ENCODE measurements around the gene HIP1.
"Not testable (repeated sequence)": the region's sequence is repeated elsewhere in the genome, so short reads cannot be mapped to it uniquely, and the experiment has no call there.

HIP1 gene

GRCh38 chr7:75621124-75621523 is 117.6 kb downstream of the HIP1 start:
- in situ Hi-C loops (cut with MboI; ENCODE audit: low sequenced_read_pairs) = no loop called here

- in situ Hi-C loops (cut with MboI; ENCODE audit: low sequenced_read_pairs) = no loop called here
These were observed 119.1 kb downstream of the HIP1 start for GRCh38 chr7:75619636-75620035.

GRCh38 chr7:75617634-75618234 is 121.0 kb downstream of the HIP1 start:
- in situ Hi-C loops (cut with MboI; ENCODE audit: low sequenced_read_pairs) = no loop called here

GRCh38 chr7:75616421-75617167 is 122.1 kb downstream of the HIP1 start:
- in situ Hi-C loops (cut with MboI; ENCODE audit: low sequenced_read_pairs) = no loop called here

GRCh38 chr7:75614401-75614800 is 124.3 kb downstream of the HIP1 start:
- in situ Hi-C loops (cut with MboI; ENCODE audit: low sequenced_read_pairs) = no loop called here

GRCh38 chr7:75613351-75613750 is 125.4 kb downstream of the HIP1 start:
- in situ Hi-C loops (cut with MboI; ENCODE audit: low sequenced_read_pairs) = no loop called here

- in situ Hi-C loops (cut with MboI; ENCODE audit: low sequenced_read_pairs) = no loop called here
These were observed 127.1 kb downstream of the HIP1 start for GRCh38 chr7:75611557-75612178.

- in situ Hi-C loops (cut with MboI; ENCODE audit: low sequenced_read_pairs) = not testable (repeated sequence)
These were observed 129.3 kb downstream of the HIP1 start for GRCh38 chr7:75609416-75609815.

- in situ Hi-C loops (cut with MboI; ENCODE audit: low sequenced_read_pairs) = no loop called here
These were observed 130.2 kb downstream of the HIP1 start for GRCh38 chr7:75608451-75609122.

GRCh38 chr7:75604408-75604807 is 134.3 kb downstream of the HIP1 start:
- in situ Hi-C loops (cut with MboI; ENCODE audit: low sequenced_read_pairs) = no loop called here

GRCh38 chr7:75602831-75603230 is 135.9 kb downstream of the HIP1 start:
- in situ Hi-C loops (cut with MboI; ENCODE audit: low sequenced_read_pairs) = not testable (repeated sequence)

GRCh38 chr7:75601539-75601938 is 137.2 kb downstream of the HIP1 start:
- in situ Hi-C loops (cut with MboI; ENCODE audit: low sequenced_read_pairs) = no loop called here

- in situ Hi-C loops (cut with MboI; ENCODE audit: low sequenced_read_pairs) = not testable (repeated sequence)
These were observed 138.0 kb downstream of the HIP1 start for GRCh38 chr7:75600748-75601147.

- in situ Hi-C loops (cut with MboI; ENCODE audit: low sequenced_read_pairs) = no loop called here
These were observed 139.4 kb downstream of the HIP1 start for GRCh38 chr7:75599244-75599781.

- in situ Hi-C loops (cut with MboI; ENCODE audit: low sequenced_read_pairs) = no loop called here
These were observed 141.8 kb downstream of the HIP1 start for GRCh38 chr7:75596727-75597614.

GRCh38 chr7:75595766-75596165 is 143.0 kb downstream of the HIP1 start:
- in situ Hi-C loops (cut with MboI; ENCODE audit: low sequenced_read_pairs) = no loop called here

GRCh38 chr7:75593500-75594184 is 145.1 kb downstream of the HIP1 start:
- in situ Hi-C loops (cut with MboI; ENCODE audit: low sequenced_read_pairs) = not testable (repeated sequence)

GRCh38 chr7:75591467-75592255 is 147.1 kb downstream of the HIP1 start:
- in situ Hi-C loops (cut with MboI; ENCODE audit: low sequenced_read_pairs) = no loop called here

Data from HL-60/S4 treated with retinoic acid at 250 ng/mL for 4 days and 3 days (cell line).